SK-N-SH treated with all-trans-retinoic acid at 6 μM for 48 hours (cell line): ENCODE results near the gene LMBR1.

Experiments
- ATAC-seq: fragments of 200-7000 bp; cut with Tn5 transposase; 3 replicates; pipeline ENCODE4 v1.9.1; 2020; ENCODE audit warnings: mild to moderate bottlenecking, moderate library complexity
- ARNTL ChIP-seq: fragments of 450-650 bp; formaldehyde crosslinking; IDR thresholded peaks from 2 replicates; pipeline ENCODE4 v1.5.0; 2020; ENCODE audit warnings: low read depth, mild to moderate bottlenecking, moderate library complexity, borderline replicate concordance
- BACH2 ChIP-seq: fragments of 250-450 bp; sonication (Bioruptor Pico); IDR thresholded peaks from 2 replicates; pipeline ENCODE4 v1.9.0; 2021; ENCODE audit warnings: mild to moderate bottlenecking, borderline replicate concordance
- CREB5 ChIP-seq: fragments of 250-450 bp; sonication (Bioruptor Pico); IDR thresholded peaks from 2 replicates; pipeline ENCODE4 v1.5.1; 2020; ENCODE audit warnings: low read depth, mild to moderate bottlenecking, moderate library complexity
- CSDC2 ChIP-seq: fragments of 250-450 bp; sonication (Bioruptor Pico); IDR thresholded peaks from 2 replicates; pipeline ENCODE4 v1.5.0; 2020; ENCODE audit warnings: mild to moderate bottlenecking, moderate library complexity
- CSRNP3 ChIP-seq: fragments of 250-450 bp; sonication (Bioruptor Pico); IDR thresholded peaks from 2 replicates; pipeline ENCODE4 v1.5.1; 2021; ENCODE audit warnings: mild to moderate bottlenecking, moderate library complexity
- ESRRG ChIP-seq: fragments of 250-450 bp; sonication (Bioruptor Pico); IDR thresholded peaks from 2 replicates; pipeline ENCODE4 v1.6.1; 2021; ENCODE audit warnings: mild to moderate bottlenecking
- GLIS3 ChIP-seq: fragments of 250-450 bp; sonication (Bioruptor Pico); IDR thresholded peaks from 2 replicates; pipeline ENCODE4 v1.5.0; 2020; ENCODE audit warnings: mild to moderate bottlenecking, moderate library complexity
- ISL1 ChIP-seq: fragments of 250-450 bp; sonication (Bioruptor Pico); IDR thresholded peaks from 2 replicates; pipeline ENCODE4 v2.1.2; 2022; ENCODE audit warnings: mild to moderate bottlenecking, moderate library complexity
- OSR1 ChIP-seq: fragments of 250-450 bp; sonication (Bioruptor Pico); IDR thresholded peaks from 2 replicates; pipeline ENCODE4 v1.8.0; 2022; ENCODE audit warnings: moderate library complexity, mild to moderate bottlenecking, inconsistent platforms
- POU6F1 ChIP-seq: fragments of 250-450 bp; sonication (Bioruptor Pico); IDR thresholded peaks from 2 replicates; pipeline ENCODE4 v1.8.0; 2021; ENCODE audit warnings: low read depth, mild to moderate bottlenecking, moderate library complexity, borderline replicate concordance
- PPARA ChIP-seq: fragments of 250-450 bp; sonication (Bioruptor Pico); IDR thresholded peaks from 2 replicates; pipeline ENCODE4 v1.5.0; 2020; ENCODE audit warnings: mild to moderate bottlenecking, borderline replicate concordance
- RARB ChIP-seq: fragments of 250-450 bp; sonication (Bioruptor Pico); IDR thresholded peaks from 2 replicates; pipeline ENCODE4 v1.8.0; 2021; ENCODE audit warnings: mild to moderate bottlenecking, moderate library complexity
- TCF4 ChIP-seq: fragments of 250-450 bp; sonication (Bioruptor Pico); IDR thresholded peaks from 2 replicates; pipeline ENCODE4 v1.8.0; 2021; ENCODE audit warnings: mild to moderate bottlenecking, moderate library complexity, borderline replicate concordance
- TOX ChIP-seq: fragments of 250-450 bp; sonication (Bioruptor Pico); IDR thresholded peaks from 2 replicates; pipeline ENCODE4 v1.8.0; 2021; ENCODE audit warnings: mild to moderate bottlenecking, moderate library complexity, borderline replicate concordance
- TSHZ2 ChIP-seq: fragments of 250-450 bp; sonication (Bioruptor Pico); IDR thresholded peaks from 2 replicates; pipeline ENCODE4 v1.5.0; 2020; ENCODE audit warnings: mild to moderate bottlenecking, moderate library complexity
- ZFP3 ChIP-seq: fragments of 250-450 bp; sonication (Bioruptor Pico); IDR thresholded peaks from 2 replicates; pipeline ENCODE4 v1.5.0; 2020; ENCODE audit warnings: mild to moderate bottlenecking, moderate library complexity
- ZFP30 ChIP-seq: fragments of 450-650 bp; formaldehyde crosslinking; IDR thresholded peaks from 2 replicates; pipeline ENCODE4 v1.5.0; 2022; ENCODE audit warnings: mild to moderate bottlenecking, moderate library complexity
- ZNF565 ChIP-seq: fragments of 450-650 bp; formaldehyde crosslinking; conservative IDR thresholded peaks from 2 replicates; pipeline ENCODE4 v1.5.0; 2020; ENCODE audit warnings: low read depth, mild to moderate bottlenecking, moderate library complexity
- ZNF70 ChIP-seq: fragments of 450-650 bp; formaldehyde crosslinking; IDR thresholded peaks from 2 replicates; pipeline ENCODE4 v1.5.0; 2020; ENCODE audit warnings: mild to moderate bottlenecking, moderate library complexity
- ZNF8 ChIP-seq: fragments of 450-650 bp; formaldehyde crosslinking; IDR thresholded peaks from 2 replicates; pipeline ENCODE4 v1.5.0; 2020; ENCODE audit warnings: mild to moderate bottlenecking, moderate library complexity

Gene LMBR1

GRCh38 chr7:156655983-156656382, 237.0 kb downstream of the LMBR1 start (continued):
- no peak for TF ChIP-seq CREB5 (CRISPR knock-in tag)
- TF ChIP-seq GLIS3 (CRISPR knock-in tag), result no peak
- no peak for TF ChIP-seq ZNF565 (CRISPR knock-in tag)
- TF ChIP-seq OSR1 (CRISPR knock-in tag), result no peak
- TF ChIP-seq, all 23 proteins: peak for 0

GRCh38 chr7:156655251-156655650, 237.7 kb downstream of the LMBR1 start:
- no peak for TF ChIP-seq ZNF565 (CRISPR knock-in tag)
- no peak for TF ChIP-seq ZFP3 (CRISPR knock-in tag)
- TF ChIP-seq TCF4 (CRISPR knock-in tag), result no peak
- no peak for TF ChIP-seq OSR1 (CRISPR knock-in tag)
- TF ChIP-seq CSDC2, result no peak
- TF ChIP-seq TOX (CRISPR knock-in tag), result no peak
- TF ChIP-seq ZNF8, result no peak
- ATAC-seq, result no peak

GRCh38 chr7:156654511-156655234, 238.3 kb downstream of the LMBR1 start:
- no peak for TF ChIP-seq CSRNP3 (CRISPR knock-in tag)
- TF ChIP-seq ZNF70 (CRISPR knock-in tag), result no peak
- no peak for TF ChIP-seq TSHZ2 (CRISPR knock-in tag)
- TF ChIP-seq ESRRG (CRISPR knock-in tag), result no peak
- TF ChIP-seq TOX (CRISPR knock-in tag), result no peak
- TF ChIP-seq CREB5 (CRISPR knock-in tag), result no peak
- no peak for TF ChIP-seq GLIS3 (CRISPR knock-in tag)
- TF ChIP-seq ARNTL, result no peak
- no peak for TF ChIP-seq ZFP30 (CRISPR knock-in tag)
- no peak for TF ChIP-seq ZNF565 (CRISPR knock-in tag)
- no peak for TF ChIP-seq POU6F1 (CRISPR knock-in tag)
- no peak for TF ChIP-seq TCF4 (CRISPR knock-in tag)
- no peak for TF ChIP-seq BACH2
- TF ChIP-seq PPARA (CRISPR knock-in tag), result no peak
- no peak for TF ChIP-seq RARB (CRISPR knock-in tag)
- TF ChIP-seq CSDC2, result no peak
- TF ChIP-seq ISL1 (CRISPR knock-in tag), result no peak
- no peak for TF ChIP-seq ZNF8
- ATAC-seq, result no peak
